Hepatocyte (in vitro differentiated cells): Measurements from ENCODE around the gene BPIFB2. TPM values are rescaled to one million over a fixed set of nuclear protein-coding genes. Genes with fewer than 3 reads are reported as not detected.

Experiments used
- DNase-seq: peaks from one replicate; pipeline ENCODE4 v3.0.0-alpha.2; 2016; ENCODE audit warnings: low spot score
- H2AFZ ChIP-seq: fragments of 200-600 bp; sonication (generic); 2 replicates; pipeline ENCODE4 v1.6.0; 2016; ENCODE audit warnings: antibody characterized with exemption, mild to moderate bottlenecking
- H3K27ac ChIP-seq: fragments of 200-600 bp; sonication (generic); 2 replicates; pipeline ENCODE4 v1.5.1; 2016; ENCODE audit warnings: mild to moderate bottlenecking
- H3K27me3 ChIP-seq: fragments of 200-600 bp; sonication (generic); 2 replicates; pipeline ENCODE4 v1.6.1; 2016
- H3K36me3 ChIP-seq: fragments of 200-600 bp; sonication (generic); replicated peaks from 2 replicates; pipeline ENCODE4 v1.5.1; 2016; ENCODE audit warnings: low read depth; ENCODE audit not compliant: insufficient read depth
- H3K4me1 ChIP-seq: fragments of 200-600 bp; sonication (generic); 2 replicates; pipeline ENCODE4 v1.5.1; 2016; ENCODE audit warnings: mild to moderate bottlenecking, moderate library complexity; ENCODE audit not compliant: insufficient read depth
- H3K4me2 ChIP-seq: fragments of 200-600 bp; sonication (generic); 2 replicates; pipeline ENCODE4 v1.6.0; 2016
- H3K4me3 ChIP-seq: fragments of 200-600 bp; sonication (generic); 2 replicates; pipeline ENCODE4 v1.5.1; 2016; ENCODE audit warnings: mild to moderate bottlenecking
- H3K79me2 ChIP-seq: fragments of 200-600 bp; sonication (generic); 2 replicates; pipeline ENCODE4 v1.6.0; 2017; ENCODE audit warnings: mild to moderate bottlenecking
- H3K9me2 ChIP-seq: fragments of 200-600 bp; sonication (generic); replicated peaks from 2 replicates; pipeline ENCODE4 v1.6.0; 2017; ENCODE audit warnings: mild to moderate bottlenecking; ENCODE audit not compliant: insufficient read depth
- H3K9me3 ChIP-seq: fragments of 200-600 bp; sonication (generic); 2 replicates; pipeline ENCODE4 v1.5.1; 2016; ENCODE audit warnings: low read depth, mild to moderate bottlenecking
- H4K20me1 ChIP-seq: fragments of 200-600 bp; sonication (generic); 2 replicates; pipeline ENCODE4 v1.6.0; 2016; ENCODE audit warnings: mild to moderate bottlenecking; ENCODE audit not compliant: insufficient read depth, poor library complexity, severe bottlenecking
- EZH2 ChIP-seq: fragments of 200-600 bp; sonication (generic); IDR thresholded peaks from 2 replicates; pipeline ENCODE4 v1.6.1; 2016; ENCODE audit warnings: antibody characterized with exemption, mild to moderate bottlenecking, borderline replicate concordance
- EZH2phosphoT487 ChIP-seq: fragments of 200-600 bp; sonication (generic); IDR thresholded peaks from one replicate; pipeline ENCODE4 v1.6.1; 2018; ENCODE audit warnings: antibody characterized with exemption, mild to moderate bottlenecking, low read depth, moderate library complexity; ENCODE audit not compliant: unreplicated experiment, severe bottlenecking
- WGBS: methylation state at CpG from one replicate; pipeline ENCODE4 v1.1.6; 2016; ENCODE audit warnings: low lambda C conversion rate; ENCODE audit errors: missing lambda C conversion rate; 5-methylcytosine and 5-hydroxymethylcytosine counted together
- polyA plus RNA-seq: library from polyadenylated mRNA; unstranded; fragments of >200 nt; fragmentation: Nextera tagmentation; extraction: Ambion mirVana; gene quantifications from 2 replicates; pipeline ENCODE4 v1.2.1, GENCODE V29; 2016
- total RNA-seq: library from RNA; depleted of rRNA; stranded (reverse); fragments of >200 nt; gene quantifications from 2 replicates; pipeline ENCODE4 v1.2.3, GENCODE V29; 2014
- TF ChIP-seq, protein P1 (sequence below): fragments of 200-600 bp; sonication (generic); IDR thresholded peaks from 2 replicates; pipeline ENCODE4 v1.5.1; 2016; ENCODE audit warnings: antibody characterized with exemption, mild to moderate bottlenecking; ENCODE audit not compliant: poor library complexity

The BPIFB2 gene
- total and polyA plus RNA-seq, 2 experiments from 2014 or later, result 0.30 to 0.70 TPM

DNA sequence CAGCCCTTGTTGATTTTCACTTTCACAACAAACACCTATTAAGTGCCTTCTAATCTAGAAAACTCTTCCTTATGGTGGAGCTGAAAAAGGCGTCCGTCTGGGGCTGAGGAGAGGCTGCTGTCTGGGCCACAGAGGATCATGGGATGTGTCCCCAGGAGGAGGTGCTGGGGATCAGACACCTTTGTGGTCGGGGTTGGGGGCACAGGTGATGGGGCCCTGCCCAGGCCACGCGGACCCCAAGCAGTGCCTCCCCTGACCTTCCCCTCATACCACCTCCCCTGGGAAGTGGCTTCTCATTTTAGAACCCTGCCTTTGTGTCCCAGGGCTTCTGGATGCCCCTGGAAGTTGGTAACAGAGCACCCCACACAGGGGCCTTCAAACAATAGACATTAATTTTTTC, 44.3 kb upstream of the BPIFB2 start:
- WGBS, result 80% methylated on average over 5 of the region's 5 CpGs
- Histone ChIP-seq H3K4me2 (no peak overlapping the region), H3K4me3 (no peak overlapping the region), H3K4me1 (no peaks in the 10 kb centered on the region), H4K20me1 (no peaks in the 10 kb centered on the region), H3K27me3 (no peaks in the 10 kb centered on the region), H3K27ac (no peak overlapping the region), H3K9me3 (no peaks in the 10 kb centered on the region), H3K36me3 (no peaks in the 10 kb centered on the region), H3K9me2 (no peaks in the 10 kb centered on the region), H3K79me2 (no peaks in the 10 kb centered on the region), H2AFZ (no peak overlapping the region)
- no peak for DNase-seq
- no peak for TF ChIP-seq EZH2
- no peak for TF ChIP-seq EZH2phosphoT487
- TF ChIP-seq, protein P1, sequence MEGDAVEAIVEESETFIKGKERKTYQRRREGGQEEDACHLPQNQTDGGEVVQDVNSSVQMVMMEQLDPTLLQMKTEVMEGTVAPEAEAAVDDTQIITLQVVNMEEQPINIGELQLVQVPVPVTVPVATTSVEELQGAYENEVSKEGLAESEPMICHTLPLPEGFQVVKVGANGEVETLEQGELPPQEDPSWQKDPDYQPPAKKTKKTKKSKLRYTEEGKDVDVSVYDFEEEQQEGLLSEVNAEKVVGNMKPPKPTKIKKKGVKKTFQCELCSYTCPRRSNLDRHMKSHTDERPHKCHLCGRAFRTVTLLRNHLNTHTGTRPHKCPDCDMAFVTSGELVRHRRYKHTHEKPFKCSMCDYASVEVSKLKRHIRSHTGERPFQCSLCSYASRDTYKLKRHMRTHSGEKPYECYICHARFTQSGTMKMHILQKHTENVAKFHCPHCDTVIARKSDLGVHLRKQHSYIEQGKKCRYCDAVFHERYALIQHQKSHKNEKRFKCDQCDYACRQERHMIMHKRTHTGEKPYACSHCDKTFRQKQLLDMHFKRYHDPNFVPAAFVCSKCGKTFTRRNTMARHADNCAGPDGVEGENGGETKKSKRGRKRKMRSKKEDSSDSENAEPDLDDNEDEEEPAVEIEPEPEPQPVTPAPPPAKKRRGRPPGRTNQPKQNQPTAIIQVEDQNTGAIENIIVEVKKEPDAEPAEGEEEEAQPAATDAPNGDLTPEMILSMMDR, result no peak

DNA sequence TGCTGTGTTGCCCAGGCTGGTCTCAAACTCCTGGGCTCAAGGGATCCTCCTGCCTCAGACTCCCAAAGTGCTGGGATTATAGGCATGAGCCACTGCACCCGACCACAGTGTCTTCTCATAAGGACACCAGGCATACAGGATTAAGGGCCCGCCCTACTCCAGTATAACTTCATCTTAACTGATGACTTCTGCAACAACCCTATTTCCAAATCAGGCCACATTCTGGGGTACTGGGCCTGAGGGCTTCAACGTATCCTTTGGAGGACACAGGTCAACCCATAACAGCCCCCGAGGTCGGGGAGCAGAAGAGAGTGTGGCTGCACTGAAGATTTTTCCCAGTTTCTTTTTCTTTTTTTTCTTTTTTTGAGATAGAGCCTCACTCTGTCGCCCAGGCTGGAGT, 42.9 kb upstream of the BPIFB2 start:
- H3K27ac ChIP-seq, result no peak overlapping the region
- H3K79me2 ChIP-seq, result no peaks in the 10 kb centered on the region
- H3K27me3 ChIP-seq, result no peaks in the 10 kb centered on the region
- no peaks in the 10 kb centered on the region for H3K36me3 ChIP-seq
- no peaks in the 10 kb centered on the region for H4K20me1 ChIP-seq
- 92% methylated on average over 6 of the region's 6 CpGs for WGBS
- H3K4me1 ChIP-seq, result no peaks in the 10 kb centered on the region
- H2AFZ ChIP-seq, result no peak overlapping the region
- no peaks in the 10 kb centered on the region for H3K9me2 ChIP-seq
- no peak for TF ChIP-seq EZH2
- no peak for TF ChIP-seq EZH2phosphoT487
- TF ChIP-seq, protein P1, result no peak
- no peaks in the 10 kb centered on the region for H3K9me3 ChIP-seq
- H3K4me3 ChIP-seq, result no peak overlapping the region
- H3K4me2 ChIP-seq, result no peak overlapping the region
- no peak for DNase-seq

DNA sequence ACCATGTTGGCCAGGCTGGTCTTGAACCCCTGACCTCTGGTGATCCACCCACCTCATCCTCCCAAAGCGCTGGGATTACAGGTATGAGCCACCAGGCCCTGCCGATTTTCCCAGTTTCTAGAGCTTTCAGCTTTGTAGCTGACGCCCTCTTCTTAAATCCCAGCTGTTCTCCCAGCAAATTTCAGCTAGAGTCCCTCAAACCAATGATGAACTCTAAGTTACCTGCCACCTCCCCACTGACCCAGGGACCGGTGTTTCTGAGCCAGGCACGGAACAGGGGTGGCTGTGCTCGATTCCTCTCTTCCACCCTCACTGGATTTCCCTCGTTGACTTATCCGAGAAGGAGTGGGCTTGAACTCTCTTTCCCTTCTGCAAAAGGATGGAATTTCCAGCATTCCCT, 42.4 kb upstream of the BPIFB2 start:
- Histone ChIP-seq H3K9me3 (no peaks in the 10 kb centered on the region), H3K36me3 (no peaks in the 10 kb centered on the region), H3K9me2 (no peaks in the 10 kb centered on the region), H2AFZ (no peak overlapping the region), H3K27ac (no peak overlapping the region), H3K79me2 (no peaks in the 10 kb centered on the region), H4K20me1 (no peaks in the 10 kb centered on the region), H3K4me1 (no peaks in the 10 kb centered on the region), H3K27me3 (no peaks in the 10 kb centered on the region), H3K4me2 (no peak overlapping the region), H3K4me3 (no peak overlapping the region)
- no peak for DNase-seq
- 90% methylated on average over 8 of the region's 8 CpGs for WGBS
- no peak for TF ChIP-seq EZH2
- no peak for TF ChIP-seq EZH2phosphoT487
- TF ChIP-seq, protein P1, result no peak
